Gastrocnemius medialis (tissue), 4 donors: ENCODE results near the gene PTPRCAP.

Source experiments
- CTCF ChIP-seq, 5 experiments: fragments of 450-650 bp in 3 of 5; fragments of 200-600 bp in 2 of 5; sonication (generic) in 2 of 5; IDR thresholded peaks in 4 of 5; conservative IDR thresholded peaks in 1 of 5; 1 replicate in 4 of 5; 2 replicates in 1 of 5; pipeline ENCODE4 v1.5.1; 2016 to 2019; ENCODE audit warnings: antibody characterized with exemption in 5 of 5, mild to moderate bottlenecking in 3 of 5, moderate library complexity in 3 of 5
- POLR2A ChIP-seq, 2 donors: fragments of 450-650 bp; IDR thresholded peaks; one replicate each; pipeline ENCODE4 v1.6.1; 2017; ENCODE audit warnings: antibody characterized with exemption in 2 of 2, mild to moderate bottlenecking in 2 of 2, moderate library complexity in 2 of 2

GRCh38 chr11:67483831-67484665 is 46.6 kb upstream of the PTPRCAP start:
- TF ChIP-seq CTCF (IDR thresholded peaks at IDR 0.05 in 4 of 5, conservative IDR thresholded peaks at IDR 0.05 in 1 of 5) (no peak), POLR2A (IDR thresholded peaks at IDR 0.05) (no peak)
